HL-60 (cell line): Measurements from ENCODE around the gene PEX10.

ENCODE experiments used
- DNase-seq, 2 experiments: peaks; one replicate each; pipeline ENCODE4 v3.0.0-alpha.2; 2010 to 2020; ENCODE audit warnings: low read depth in 1 of 2, low spot score in 1 of 2
- H3K27ac ChIP-seq: fragments of 250-450 bp; sonication (Bioruptor Pico); replicated peaks from 2 replicates; pipeline ENCODE4 v1.5.1; 2020; ENCODE audit warnings: mild to moderate bottlenecking, moderate library complexity
- H3K27me3 ChIP-seq: fragments of 250-450 bp; sonication (Bioruptor Pico); 2 replicates; pipeline ENCODE4 v1.5.1; 2021; ENCODE audit warnings: mild to moderate bottlenecking, moderate library complexity; ENCODE audit not compliant: insufficient read depth, poor library complexity, severe bottlenecking
- H3K4me3 ChIP-seq: replicated peaks from 2 replicates; pipeline ENCODE4 v1.5.1; 2011; ENCODE audit warnings: mild to moderate bottlenecking, control low read depth, low read length; ENCODE audit not compliant: insufficient read depth
- GABPA ChIP-seq: IDR thresholded peaks from 2 replicates; pipeline ENCODE4 v1.6.1; 2012; ENCODE audit warnings: low read depth
- POLR2AphosphoS5 ChIP-seq: IDR thresholded peaks from 2 replicates; pipeline ENCODE4 v1.6.1; 2012; ENCODE audit warnings: low read depth
- REST ChIP-seq: IDR thresholded peaks from 2 replicates; pipeline ENCODE4 v1.6.1; 2012; ENCODE audit warnings: low read depth; ENCODE audit not compliant: insufficient replicate concordance
- SPI1 ChIP-seq: IDR thresholded peaks from 2 replicates; pipeline ENCODE4 v1.6.1; 2012; ENCODE audit warnings: low read depth, mild to moderate bottlenecking, borderline replicate concordance
- TF ChIP-seq, protein P1 (sequence below): IDR thresholded peaks from one replicate; pipeline ENCODE4 v1.5.1; 2011; ENCODE audit warnings: low read length, control low read depth, inconsistent platforms; ENCODE audit not compliant: insufficient read depth

PEX10 gene

GRCh38 chr1:2373551-2374251 lies 38.7 kb downstream of the PEX10 start:
- no peak overlapping the region for H3K27ac ChIP-seq
- TF ChIP-seq SPI1 (no peak), POLR2AphosphoS5 (no peak), GABPA (no peak), REST (no peak)
- TF ChIP-seq, protein P1, sequence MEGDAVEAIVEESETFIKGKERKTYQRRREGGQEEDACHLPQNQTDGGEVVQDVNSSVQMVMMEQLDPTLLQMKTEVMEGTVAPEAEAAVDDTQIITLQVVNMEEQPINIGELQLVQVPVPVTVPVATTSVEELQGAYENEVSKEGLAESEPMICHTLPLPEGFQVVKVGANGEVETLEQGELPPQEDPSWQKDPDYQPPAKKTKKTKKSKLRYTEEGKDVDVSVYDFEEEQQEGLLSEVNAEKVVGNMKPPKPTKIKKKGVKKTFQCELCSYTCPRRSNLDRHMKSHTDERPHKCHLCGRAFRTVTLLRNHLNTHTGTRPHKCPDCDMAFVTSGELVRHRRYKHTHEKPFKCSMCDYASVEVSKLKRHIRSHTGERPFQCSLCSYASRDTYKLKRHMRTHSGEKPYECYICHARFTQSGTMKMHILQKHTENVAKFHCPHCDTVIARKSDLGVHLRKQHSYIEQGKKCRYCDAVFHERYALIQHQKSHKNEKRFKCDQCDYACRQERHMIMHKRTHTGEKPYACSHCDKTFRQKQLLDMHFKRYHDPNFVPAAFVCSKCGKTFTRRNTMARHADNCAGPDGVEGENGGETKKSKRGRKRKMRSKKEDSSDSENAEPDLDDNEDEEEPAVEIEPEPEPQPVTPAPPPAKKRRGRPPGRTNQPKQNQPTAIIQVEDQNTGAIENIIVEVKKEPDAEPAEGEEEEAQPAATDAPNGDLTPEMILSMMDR, result no peak
- no peaks in the 10 kb centered on the region for H3K27me3 ChIP-seq
- no peak for DNase-seq
- no peak overlapping the region for H3K4me3 ChIP-seq

DNA sequence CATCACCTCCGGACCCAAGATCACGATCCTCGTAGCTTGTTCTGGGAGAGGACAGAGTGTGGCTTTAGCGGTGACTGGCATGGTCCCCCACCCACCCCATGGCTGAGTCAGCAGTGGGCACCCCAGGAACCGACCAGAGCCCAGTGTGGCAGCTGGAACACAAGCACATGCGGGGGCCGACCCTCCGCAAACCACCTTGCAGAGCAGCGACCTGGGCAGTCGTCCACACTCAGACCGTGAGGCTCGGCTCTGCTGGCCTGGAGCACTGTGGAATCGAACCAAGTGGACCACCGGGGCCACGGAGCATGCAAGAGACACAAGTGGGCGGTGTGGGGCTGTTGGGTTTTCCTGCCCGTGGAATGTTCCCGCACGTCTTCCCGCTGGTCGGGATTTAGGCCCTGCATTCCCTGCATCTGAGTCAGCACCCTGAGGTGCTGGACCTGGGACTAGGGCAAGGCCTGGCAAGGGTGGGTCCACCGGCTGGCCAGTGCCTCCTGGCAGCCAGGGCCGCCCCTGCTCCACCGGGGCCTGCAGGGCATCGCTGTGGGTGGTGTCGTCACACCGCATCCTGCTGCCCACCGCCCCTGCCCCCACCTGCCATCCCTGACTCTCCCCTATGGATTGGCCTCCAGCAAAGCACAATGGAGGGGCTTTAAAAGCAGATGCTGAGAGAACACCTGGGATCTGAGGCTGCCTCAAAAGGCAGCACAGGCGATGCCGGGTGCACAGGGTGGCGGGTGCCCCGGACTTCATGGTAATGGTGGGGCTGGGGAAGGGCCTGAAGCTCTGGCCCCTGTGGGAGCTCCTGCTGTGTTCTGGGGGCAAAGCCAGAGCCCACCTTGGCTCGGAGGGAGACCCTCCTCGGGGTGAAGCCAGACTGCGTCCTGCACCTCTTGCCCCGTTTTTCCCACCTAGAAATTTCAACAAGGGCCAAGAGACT lies 39.5 kb downstream of the PEX10 start:
- Histone ChIP-seq H3K4me3 (no peak overlapping the region), H3K27ac (no peak overlapping the region), H3K27me3 (no peaks in the 10 kb centered on the region)
- DNase-seq, result no peak
- no peak for TF ChIP-seq SPI1
- TF ChIP-seq GABPA, result no peak
- no peak for TF ChIP-seq REST
- TF ChIP-seq, protein P1, result no peak
- no peak for TF ChIP-seq POLR2AphosphoS5

DNA sequence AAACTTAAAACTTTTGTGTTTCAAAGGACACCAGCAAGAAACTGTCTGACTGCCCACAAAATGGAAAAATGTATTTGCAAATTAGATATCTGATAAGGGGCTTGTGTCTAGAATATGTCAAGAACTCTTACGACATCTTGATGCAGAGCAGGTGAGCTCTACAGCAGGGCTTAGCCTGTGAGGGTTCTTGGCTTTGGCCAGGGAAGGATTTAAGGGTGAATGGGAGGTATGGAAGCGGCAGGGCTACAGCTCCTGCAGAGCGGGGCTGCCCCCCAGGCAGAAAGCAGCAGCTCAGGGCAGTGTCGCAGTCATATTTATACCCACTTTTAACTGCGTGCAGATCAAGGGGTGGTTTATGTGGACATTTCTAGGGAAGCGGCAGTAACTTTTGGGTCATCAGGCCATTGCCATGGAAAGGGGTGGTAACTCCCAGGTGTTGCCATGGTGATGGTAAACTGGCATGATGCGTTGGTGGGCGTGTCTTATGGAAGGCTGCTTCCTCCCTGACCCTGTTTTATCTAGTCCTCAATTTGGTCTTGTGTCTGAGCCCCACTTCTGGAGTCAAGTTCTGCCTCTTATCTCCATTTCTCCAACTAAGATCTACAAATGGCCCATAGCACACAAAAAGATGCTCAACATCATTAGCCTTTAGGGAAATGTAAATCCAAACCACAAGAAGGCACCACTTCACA lies 44.2 kb downstream of the PEX10 start:
- Histone ChIP-seq H3K4me3 (no peak overlapping the region), H3K27me3 (no peaks in the 10 kb centered on the region), H3K27ac (no peak overlapping the region)
- TF ChIP-seq POLR2AphosphoS5, result no peak
- TF ChIP-seq, protein P1, result no peak
- TF ChIP-seq GABPA, result no peak
- TF ChIP-seq SPI1, result no peak
- TF ChIP-seq REST, result no peak
- no peak for DNase-seq
